ENCODE data around the gene MATN3.

- TF ChIP-seq CTCF (conservative IDR thresholded peaks at IDR 0.05) (peak; percentile 95), ZFX (IDR thresholded peaks at IDR 0.05) (no peak)
Measured at GRCh38 chr2:19955544-19956422, 56.7 kb downstream of the MATN3 start.
